ENCODE data around the gene TRIM17.

TRIM17 gene

GRCh38 chr1:228415853-228416216 lies 826 bp downstream of the TRIM17 start:
- no peak for DNase-seq

GRCh38 chr1:228415221-228415620 lies 1.4 kb downstream of the TRIM17 start:
- no peak for DNase-seq

- DNase-seq, result no peak
These were observed 2.0 kb downstream of the TRIM17 start for GRCh38 chr1:228414511-228415211.

- no peak for DNase-seq
These were observed 3.2 kb downstream of the TRIM17 start for GRCh38 chr1:228413241-228414010.

- no peak for DNase-seq
These were observed 4.9 kb downstream of the TRIM17 start for GRCh38 chr1:228411548-228412430.

DNA sequence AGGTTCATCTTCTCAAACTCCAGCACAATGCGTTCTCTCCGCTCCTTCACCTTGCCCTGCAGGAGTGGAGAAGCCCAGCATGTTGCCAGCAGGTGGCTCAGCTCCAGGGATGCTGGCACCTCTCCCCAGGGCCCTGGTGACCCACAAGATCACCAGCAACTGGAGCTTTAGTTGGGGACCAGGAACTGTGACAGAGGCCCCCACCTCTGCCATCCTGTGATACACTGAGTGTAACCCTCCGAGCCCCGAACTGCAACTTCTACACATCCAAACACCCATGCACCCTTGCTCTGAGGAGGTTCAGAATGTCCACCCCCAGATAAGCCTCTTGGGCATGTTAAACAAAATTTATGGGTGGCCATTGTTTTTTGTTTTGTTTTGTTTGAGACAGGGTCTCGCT lies 5.5 kb downstream of the TRIM17 start:
- DNase-seq, result no peak

- no peak for DNase-seq
These were observed 6.0 kb downstream of the TRIM17 start for GRCh38 chr1:228410671-228411070.

DNA sequence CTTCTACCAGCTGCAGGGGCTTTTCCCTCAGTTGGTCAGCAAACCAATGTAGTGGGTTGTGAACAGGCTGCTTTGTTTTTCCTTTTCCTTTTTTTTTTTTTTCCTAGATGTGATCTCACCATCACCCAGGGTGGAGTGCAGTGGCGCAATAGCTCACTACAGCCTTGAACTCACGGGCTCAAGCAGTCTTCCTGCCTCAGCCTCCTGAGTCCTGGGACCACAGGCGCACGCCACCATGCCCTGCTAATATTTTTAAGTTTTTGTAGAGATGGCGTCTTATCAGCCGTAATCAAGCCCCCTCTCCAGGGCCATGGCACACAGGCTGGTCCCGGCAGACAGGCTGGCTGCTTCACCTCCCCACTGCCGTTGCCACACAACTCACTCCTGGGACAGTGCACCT lies 6.6 kb downstream of the TRIM17 start:
- DNase-seq, result no peak

GRCh38 chr1:228408869-228409805 lies 7.5 kb downstream of the TRIM17 start:
- no peak for DNase-seq

DNA sequence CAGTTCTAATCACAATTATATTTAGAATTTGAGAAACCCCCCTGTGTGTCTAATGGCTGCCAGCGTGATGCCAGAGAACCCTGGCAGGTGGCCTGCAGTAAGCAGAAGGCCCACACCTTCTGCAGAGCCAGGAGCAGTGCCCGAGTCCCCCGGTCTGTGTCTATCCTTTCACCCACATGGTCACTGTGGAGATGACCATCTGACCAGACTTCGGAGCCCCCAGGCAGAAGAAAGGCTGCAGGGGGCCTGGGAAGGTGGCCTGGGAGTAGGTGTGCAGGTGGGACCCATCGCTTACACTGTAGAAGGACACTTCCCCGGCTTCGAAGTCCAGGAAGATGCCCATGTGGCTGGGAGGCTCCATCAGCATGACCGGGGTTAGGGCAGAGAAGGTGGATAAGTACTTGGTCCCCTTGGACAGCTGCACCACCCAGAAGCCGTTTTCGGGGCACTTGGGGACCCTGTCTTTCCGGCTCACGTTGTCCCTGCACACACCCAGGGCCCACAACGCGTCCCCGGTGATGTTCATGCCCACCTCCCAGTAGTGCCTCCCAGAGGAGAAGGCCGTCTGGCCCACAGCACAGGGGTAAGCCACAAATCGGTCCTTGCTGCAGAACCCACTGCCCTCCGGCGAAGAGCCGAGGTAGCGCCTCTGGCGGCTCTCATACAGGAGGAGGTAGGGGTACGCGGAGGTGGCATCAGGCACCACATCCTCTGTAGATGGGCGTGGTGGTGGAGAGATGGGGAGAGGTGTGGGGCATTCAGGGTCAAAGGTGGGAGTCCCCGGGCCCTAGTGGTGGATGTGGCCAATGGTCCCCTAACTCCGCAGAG lies 8.4 kb downstream of the TRIM17 start:
- no peak for DNase-seq

DNA sequence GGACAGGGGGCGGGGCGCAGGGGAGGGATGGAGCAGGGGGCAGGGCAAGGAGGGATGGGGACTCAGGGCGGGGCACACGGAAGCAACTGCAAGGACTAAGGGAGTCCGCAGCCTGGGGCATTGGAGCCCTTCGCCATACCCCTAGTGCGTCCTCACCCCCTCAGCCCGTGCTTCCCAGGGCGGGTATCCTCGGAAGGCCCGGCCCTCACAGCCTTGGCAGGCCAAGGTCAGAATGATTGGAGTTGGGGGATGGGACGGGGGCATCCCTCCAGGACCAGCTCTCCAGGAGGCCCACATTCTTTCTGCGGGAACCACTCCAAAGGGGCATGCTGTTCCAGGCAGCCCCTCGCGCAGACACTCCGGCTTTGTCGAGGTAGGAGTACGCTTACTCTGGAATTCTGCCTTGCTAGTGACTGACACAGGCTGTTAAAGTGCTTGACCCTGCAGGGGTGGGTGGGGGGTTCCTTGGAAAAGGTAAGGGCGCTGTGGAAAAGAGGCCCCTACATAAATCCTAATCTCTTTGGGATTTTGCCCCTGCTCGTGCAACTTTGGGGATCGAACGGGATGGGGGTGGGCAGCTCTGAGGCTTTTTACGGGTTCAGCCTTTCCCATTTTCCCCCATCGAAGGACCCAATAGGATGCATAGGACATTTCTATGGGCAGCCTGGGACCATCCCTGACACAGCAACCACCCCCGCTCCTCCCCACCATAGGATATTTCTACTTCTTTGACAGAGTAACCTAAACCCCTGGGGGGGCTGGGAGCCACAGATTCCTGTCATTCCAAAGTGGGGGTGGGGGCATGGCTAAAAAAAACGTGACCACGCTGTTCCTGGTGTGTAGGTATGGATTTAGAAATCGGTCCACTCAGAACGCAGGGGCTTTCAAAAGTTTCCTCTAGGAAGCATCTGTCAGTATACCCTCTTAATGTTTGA lies 9.3 kb downstream of the TRIM17 start:
- no peak for DNase-seq

GRCh38 chr1:228405979-228406228 lies 10.8 kb downstream of the TRIM17 start:
- DNase-seq, result no peak

- DNase-seq, result no peak
These were observed 11.3 kb downstream of the TRIM17 start for GRCh38 chr1:228405200-228405978.

DNA sequence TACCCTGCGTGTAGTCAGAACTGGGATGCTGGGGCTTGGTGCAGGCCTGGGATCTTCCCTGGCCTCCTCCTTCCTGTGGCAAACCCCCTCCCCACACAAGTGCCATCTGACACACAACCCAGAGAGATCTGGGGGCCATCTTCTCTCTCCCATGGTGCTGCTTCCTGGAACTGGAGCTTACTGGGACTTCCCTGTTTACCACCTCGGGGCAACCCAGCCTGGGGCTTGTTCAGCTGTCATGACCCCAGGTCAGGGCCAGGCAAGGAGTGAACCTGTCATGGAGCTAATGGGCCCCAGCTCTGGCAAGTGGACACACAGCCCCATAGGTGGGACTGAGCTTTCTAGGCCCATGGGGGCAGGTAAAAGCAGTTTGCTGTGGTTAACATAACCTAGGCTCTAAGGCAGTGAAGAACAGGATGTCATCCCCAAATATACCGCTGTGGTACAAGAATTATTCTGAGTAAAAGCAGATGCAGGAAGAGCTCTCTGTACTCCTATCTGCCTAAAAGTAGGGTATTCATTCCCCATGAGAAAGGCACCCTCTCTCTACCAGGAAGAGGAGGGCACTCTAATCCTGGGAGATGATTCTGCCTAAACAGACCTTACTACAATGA lies 12.4 kb downstream of the TRIM17 start:
- no peak for DNase-seq

- no peak for DNase-seq
These were observed 13.4 kb downstream of the TRIM17 start for GRCh38 chr1:228403231-228403631.

- no peak for DNase-seq
These were observed 14.0 kb downstream of the TRIM17 start for GRCh38 chr1:228402641-228403025.

GRCh38 chr1:228401782-228402640 lies 14.7 kb downstream of the TRIM17 start:
- no peak for DNase-seq

DNA sequence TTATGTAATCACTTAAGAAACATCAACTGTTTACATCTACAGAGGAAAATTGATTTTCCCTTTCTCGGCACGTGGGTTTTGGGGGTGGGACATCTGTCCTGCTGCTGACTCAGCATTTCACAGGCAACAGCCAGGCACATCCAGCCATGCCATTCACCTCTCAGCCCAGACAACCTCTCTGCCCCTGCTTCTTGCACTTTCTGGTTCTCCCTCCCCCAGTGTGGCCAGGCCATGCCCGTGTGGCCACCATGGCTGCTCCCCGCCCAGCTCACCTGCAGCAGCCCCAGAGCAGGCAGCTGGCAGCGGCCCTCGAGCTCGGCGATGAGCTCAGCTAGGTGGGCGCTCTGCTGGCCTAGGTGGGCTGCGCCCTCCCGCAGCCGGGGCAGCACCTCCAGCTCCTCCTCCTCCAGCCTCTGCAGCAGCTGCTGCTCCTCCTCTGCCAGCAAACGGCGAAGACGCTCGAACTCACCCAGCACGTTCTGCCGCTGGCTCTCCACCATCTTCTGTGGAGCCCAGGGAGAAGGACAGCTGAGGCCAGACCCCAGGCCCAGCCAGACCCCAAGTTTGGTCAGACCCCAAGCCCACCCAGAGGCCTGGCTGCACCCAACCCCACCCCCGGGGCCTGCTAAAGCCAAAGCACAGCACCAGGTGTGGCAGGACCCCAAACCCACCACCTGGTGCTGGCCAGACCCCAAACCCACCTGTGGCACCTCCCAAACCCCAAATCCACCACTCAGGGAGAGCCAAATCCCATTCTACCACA lies 15.8 kb downstream of the TRIM17 start:
- DNase-seq, result no peak

Data from DMS153 (cell line).